Caco-2 (cell line): Measurements from ENCODE around the gene TUBA1C. TPM values are rescaled to one million over a fixed set of nuclear protein-coding genes. Genes with fewer than 3 reads are reported as not detected.

ENCODE experiments used
- BruUV-seq: library from RNA; stranded (reverse); fragments of 400-500 nt; replicated peaks from 2 replicates; lab custom pipeline; 2021; lab: Mats Ljungman, UMichigan
- CTCF ChIA-PET: fragments of 300-600 bp; sonication (Branson Sonifier 250); formaldehyde crosslinking; loops from one replicate; lab custom pipeline; 2022; ENCODE audit warnings: antibody characterized with exemption; lab: Charles Lee
- POLR2A ChIA-PET: fragments of 300-600 bp; sonication (Branson Sonifier 250); formaldehyde crosslinking; loops from one replicate; lab custom pipeline; 2022; ENCODE audit warnings: antibody characterized with exemption; lab: Charles Lee
- DNase-seq, 2 experiments: peaks; one replicate each; pipeline versions ENCODE4 v3.0.0 to v3.0.0-alpha.2; 2020 to 2022
- H3K27me3 ChIP-seq: replicated peaks from 2 replicates; pipeline ENCODE4 v1.6.0; 2011; ENCODE audit warnings: low read length; ENCODE audit not compliant: control insufficient read depth, insufficient read depth
- H3K36me3 ChIP-seq: 2 replicates; pipeline ENCODE4 v1.5.1; 2011; ENCODE audit warnings: low read length; ENCODE audit not compliant: control insufficient read depth, insufficient read depth
- H3K4me1 ChIP-seq: fragments of 250-450 bp; sonication (Bioruptor Pico); 2 replicates; pipeline ENCODE4 v1.5.1; 2020; ENCODE audit warnings: mild to moderate bottlenecking
- H3K4me3 ChIP-seq: 2 replicates; pipeline ENCODE4 v1.5.1; 2011; ENCODE audit warnings: low read depth, mild to moderate bottlenecking, control low read depth, low read length
- H3K9me3 ChIP-seq: fragments of 250-450 bp; sonication (Bioruptor Pico); 2 replicates; pipeline ENCODE4 v1.5.1; 2020; ENCODE audit warnings: mild to moderate bottlenecking, moderate library complexity
- H3K27ac Mint-ChIP-seq: one replicate; pipeline ENCODE4 v1.8.0; 2022; ENCODE audit warnings: mixed read lengths; ENCODE audit not compliant: unreplicated experiment
- H3K27me3 Mint-ChIP-seq: one replicate; pipeline ENCODE4 v1.8.0; 2022; ENCODE audit warnings: mixed read lengths; ENCODE audit not compliant: insufficient read depth, unreplicated experiment
- H3K36me3 Mint-ChIP-seq: one replicate; pipeline ENCODE4 v1.8.0; 2022; ENCODE audit warnings: mild to moderate bottlenecking, mixed read lengths; ENCODE audit not compliant: insufficient read depth, unreplicated experiment
- H3K4me1 Mint-ChIP-seq: one replicate; pipeline ENCODE4 v1.8.0; 2022; ENCODE audit warnings: low read depth, mixed read lengths; ENCODE audit not compliant: unreplicated experiment
- H3K4me3 Mint-ChIP-seq: one replicate; pipeline ENCODE4 v1.8.0; 2022; ENCODE audit warnings: mild to moderate bottlenecking, moderate library complexity, mixed read lengths; ENCODE audit not compliant: unreplicated experiment
- H3K9me3 Mint-ChIP-seq: one replicate; pipeline ENCODE4 v1.8.0; 2022; ENCODE audit warnings: mixed read lengths; ENCODE audit not compliant: unreplicated experiment
- intact Hi-C: fragments of 100-400 bp; cut with micrococcal nuclease; formaldehyde crosslinking; loops from one replicate; pipeline ENCODE4 v1.10.0; 2022; ENCODE audit not compliant: unreplicated experiment
- total RNA-seq: library from RNA; stranded (reverse); gene quantifications from 2 replicates; pipeline ENCODE4 v1.2.3, GENCODE V29; 2022
- TF ChIP-seq, protein P1 (sequence below), 2 experiments: fragments of 200-600 bp in 1 of 2; IDR thresholded peaks; 1 replicate in 1 of 2; 2 replicates in 1 of 2; pipeline versions ENCODE4 v1.5.1 to v1.8.0; 2011 to 2022; ENCODE audit warnings: antibody characterized with exemption in 1 of 2, control low read depth in 1 of 2, inconsistent platforms in 1 of 2, low read depth in 1 of 2, low read length in 1 of 2, mild to moderate bottlenecking in 1 of 2, moderate library complexity in 1 of 2; ENCODE audit not compliant: insufficient read depth in 1 of 2, severe bottlenecking in 1 of 2, unreplicated experiment in 1 of 2

Gene TUBA1C
- total RNA-seq, 1 experiment from 2014 or later = 638 TPM

DNA sequence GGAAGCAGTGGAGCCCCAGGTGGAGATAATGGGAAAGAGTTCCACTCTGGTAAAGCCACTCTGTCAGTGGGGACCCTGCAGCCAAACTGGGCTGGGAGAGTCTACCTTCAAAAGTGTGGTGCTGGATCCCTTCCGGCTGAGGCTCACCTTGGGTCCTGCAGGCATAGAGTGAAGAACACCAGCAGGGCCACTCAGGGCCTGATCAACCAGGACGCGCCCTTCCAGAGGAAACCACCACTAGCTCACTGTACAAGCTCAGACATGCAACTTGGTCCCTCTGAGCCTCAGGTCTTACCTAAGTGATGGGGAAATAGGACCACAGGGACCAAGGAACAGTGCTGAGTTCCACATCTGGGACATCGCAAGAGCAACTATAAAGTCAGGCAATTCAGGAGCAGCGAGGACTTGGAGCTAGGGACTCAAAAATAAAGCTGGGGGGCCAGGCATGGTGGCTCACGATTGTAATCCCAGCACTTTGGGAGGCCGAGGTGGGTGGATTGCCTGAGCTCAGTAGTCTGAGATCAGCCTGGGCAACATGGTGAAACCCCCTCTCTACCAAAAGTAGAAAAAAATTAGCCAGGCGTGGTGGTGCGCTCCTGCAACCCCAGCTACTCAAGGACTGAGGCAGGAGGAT is 24.2 kb downstream of the TUBA1C start:
- Mint-ChIP-seq H3K27me3 (peaks cover 3% of the 10 kb centered on the region), H3K4me3 (no peak overlapping the region), H3K27ac (no peak overlapping the region), H3K9me3 (no peaks in the 10 kb centered on the region), H3K36me3 (no peaks in the 10 kb centered on the region), H3K4me1 (peaks cover 6% of the 10 kb centered on the region)
- ChIA-PET CTCF (interaction anchor here (0.6 to 2.4 kb wide), 16 partner anchors 9 to 292 kb away, joined by 3 to 41 read pairs (median 6); partner anchors contain the start of genes C1QL4 and TROAP), POLR2A (interaction anchor here (0.5 to 0.9 kb wide), 2 partner anchors 34 to 68 kb away, joined by 3 read pairs; partner anchors contain the start of gene TROAP)
- Histone ChIP-seq H3K4me3 (no peak overlapping the region), H3K4me1 (no peaks in the 10 kb centered on the region), H3K36me3 (no peaks in the 10 kb centered on the region), H3K9me3 (no peaks in the 10 kb centered on the region), H3K27me3 (no peaks in the 10 kb centered on the region)
- intact Hi-C loops = loop anchor here (1.0 to 2.0 kb wide), 5 partner anchors 8 to 225 kb away; partner anchors contain the start of genes DNAJC22 and TROAP
- peak in 1 of 2 experiments; percentile 30 for DNase-seq
- no TSS peak for BruUV-seq
- TF ChIP-seq, protein P1, sequence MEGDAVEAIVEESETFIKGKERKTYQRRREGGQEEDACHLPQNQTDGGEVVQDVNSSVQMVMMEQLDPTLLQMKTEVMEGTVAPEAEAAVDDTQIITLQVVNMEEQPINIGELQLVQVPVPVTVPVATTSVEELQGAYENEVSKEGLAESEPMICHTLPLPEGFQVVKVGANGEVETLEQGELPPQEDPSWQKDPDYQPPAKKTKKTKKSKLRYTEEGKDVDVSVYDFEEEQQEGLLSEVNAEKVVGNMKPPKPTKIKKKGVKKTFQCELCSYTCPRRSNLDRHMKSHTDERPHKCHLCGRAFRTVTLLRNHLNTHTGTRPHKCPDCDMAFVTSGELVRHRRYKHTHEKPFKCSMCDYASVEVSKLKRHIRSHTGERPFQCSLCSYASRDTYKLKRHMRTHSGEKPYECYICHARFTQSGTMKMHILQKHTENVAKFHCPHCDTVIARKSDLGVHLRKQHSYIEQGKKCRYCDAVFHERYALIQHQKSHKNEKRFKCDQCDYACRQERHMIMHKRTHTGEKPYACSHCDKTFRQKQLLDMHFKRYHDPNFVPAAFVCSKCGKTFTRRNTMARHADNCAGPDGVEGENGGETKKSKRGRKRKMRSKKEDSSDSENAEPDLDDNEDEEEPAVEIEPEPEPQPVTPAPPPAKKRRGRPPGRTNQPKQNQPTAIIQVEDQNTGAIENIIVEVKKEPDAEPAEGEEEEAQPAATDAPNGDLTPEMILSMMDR (IDR thresholded peaks at IDR 0.05; ENCODE audit: insufficient read depth in 1 of 2, low read depth in 1 of 2, low read length in 1 of 2, severe bottlenecking in 1 of 2, unreplicated experiment in 1 of 2) = no peak

DNA sequence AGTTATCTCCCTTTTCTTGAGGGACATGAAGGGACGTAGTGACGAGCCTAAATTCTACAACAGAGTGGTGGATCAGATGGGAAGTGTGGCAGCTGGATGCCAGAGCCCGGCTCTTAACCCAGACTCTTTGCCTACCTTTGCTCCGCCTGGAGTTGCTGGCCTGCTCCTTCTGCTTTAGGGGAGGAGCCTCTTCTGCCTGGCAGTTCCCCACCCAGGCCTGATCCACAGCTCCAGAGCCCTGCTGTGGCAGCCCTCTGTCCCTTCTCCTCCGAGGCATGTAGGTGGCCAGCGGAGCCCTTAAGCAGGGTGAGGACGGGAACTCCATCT is 27.8 kb downstream of the TUBA1C start:
- TF ChIP-seq, protein P1 (IDR thresholded peaks at IDR 0.05; ENCODE audit: insufficient read depth in 1 of 2, low read depth in 1 of 2, low read length in 1 of 2, severe bottlenecking in 1 of 2, unreplicated experiment in 1 of 2) = no peak
- intact Hi-C loops = no loop called here
- H3K9me3 ChIP-seq = no peaks in the 10 kb centered on the region
- Mint-ChIP-seq H3K9me3 (no peaks in the 10 kb centered on the region), H3K27ac (no peak overlapping the region), H3K4me1 (peaks cover 7% of the 10 kb centered on the region), H3K4me3 (no peak overlapping the region), H3K36me3 (no peaks in the 10 kb centered on the region), H3K27me3 (peaks cover 3% of the 10 kb centered on the region)
- no peaks in the 10 kb centered on the region for H3K27me3 ChIP-seq
- CTCF ChIA-PET = interaction anchor here (1.1 to 1.8 kb wide), 3 partner anchors 30 to 55 kb away, joined by 3 to 7 read pairs (median 3); partner anchors contain the start of gene TROAP
- DNase-seq = peak in 1 of 2 experiments; percentile 32
- POLR2A ChIA-PET = interaction anchor here (1.2 kb wide), 1 partner anchor 74 kb away, joined by 4 read pairs; the partner anchor contains the start of gene SPATS2
- no TSS peak for BruUV-seq
- H3K4me1 ChIP-seq = 0 out of 2 replicates have a peak, but pooled peaks cover under 1% of the 10 kb centered on the region
- H3K4me3 ChIP-seq = no peak overlapping the region
- H3K36me3 ChIP-seq = no peaks in the 10 kb centered on the region

DNA sequence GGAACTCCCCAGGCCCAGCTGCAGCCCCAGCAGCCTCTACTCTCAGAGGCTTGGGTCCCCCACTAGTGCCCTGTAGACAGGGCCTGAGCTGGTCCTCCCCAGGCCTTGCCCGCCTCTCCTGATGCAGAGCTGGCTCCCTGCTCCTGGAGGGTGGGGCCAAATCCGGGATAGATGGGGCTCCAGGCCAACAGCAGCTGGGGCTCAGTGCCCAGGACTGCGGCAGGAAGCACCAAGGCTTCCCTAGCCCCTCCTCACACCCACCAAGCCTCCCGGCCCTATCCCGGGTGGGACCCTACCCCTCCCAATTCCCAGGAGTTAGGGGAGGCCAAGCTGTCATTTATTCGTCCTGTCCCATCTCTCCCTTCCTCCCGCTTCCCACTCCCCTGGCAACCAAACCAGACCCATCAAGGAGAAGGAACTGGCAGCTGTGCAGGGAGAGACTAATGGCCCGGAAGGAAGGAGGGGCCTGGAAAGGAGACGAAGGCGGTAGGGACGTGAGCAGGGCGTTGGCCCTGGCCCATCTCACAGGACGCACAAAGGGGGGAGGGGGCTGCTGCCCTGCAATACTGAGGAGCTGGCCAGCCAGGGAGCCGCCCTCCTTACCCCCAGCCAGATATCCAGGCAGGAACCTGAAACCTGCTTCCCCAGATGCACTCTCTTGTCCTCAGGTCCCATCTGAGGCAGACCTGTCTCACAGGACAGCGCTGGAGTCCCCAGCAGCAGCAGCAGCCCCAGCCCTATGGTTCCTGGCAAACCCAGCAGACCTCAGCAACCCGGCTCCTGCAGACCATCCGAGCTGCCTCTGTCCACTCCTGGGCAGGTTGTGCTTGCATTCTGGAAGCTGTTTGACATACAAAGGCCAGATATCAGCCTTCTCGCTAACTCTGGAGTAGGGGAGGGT is 28.4 kb downstream of the TUBA1C start:
- no peaks in the 10 kb centered on the region for H3K9me3 ChIP-seq
- Mint-ChIP-seq H3K4me3 (no peak overlapping the region), H3K4me1 (peaks cover 5% of the 10 kb centered on the region), H3K27ac (no peak overlapping the region), H3K36me3 (no peaks in the 10 kb centered on the region), H3K9me3 (no peaks in the 10 kb centered on the region), H3K27me3 (no peaks in the 10 kb centered on the region)
- H3K4me1 ChIP-seq = 0 out of 2 replicates have a peak, but pooled peaks cover 5% of the 10 kb centered on the region
- no peaks in the 10 kb centered on the region for H3K36me3 ChIP-seq
- DNase-seq = peak in 1 of 2 experiments; percentile 37
- H3K27me3 ChIP-seq = no peaks in the 10 kb centered on the region
- no TSS peak for BruUV-seq
- ChIA-PET POLR2A (interaction anchor here (1.2 kb wide), 1 partner anchor 74 kb away, joined by 4 read pairs; the partner anchor contains the start of gene SPATS2), CTCF (interaction anchor here (1.8 kb wide), 1 partner anchor 55 kb away, joined by 7 read pairs; no protein-coding TSS in a partner anchor)
- TF ChIP-seq, protein P1 (IDR thresholded peaks at IDR 0.05; ENCODE audit: insufficient read depth in 1 of 2, low read depth in 1 of 2, low read length in 1 of 2, severe bottlenecking in 1 of 2, unreplicated experiment in 1 of 2) = no peak
- H3K4me3 ChIP-seq = no peak overlapping the region
- intact Hi-C loops = no loop called here
